ES-I3 (cell line): ENCODE measurements around the gene KLHL24.
"Not testable (repeated sequence)": the region's sequence is repeated elsewhere in the genome, so short reads cannot be mapped to it uniquely, and the experiment has no call there.

Source experiments
- H3K36me3 ChIP-seq: 2 replicates; pipeline ENCODE4 v1.6.1; 2013; ENCODE audit warnings: mild to moderate bottlenecking, low read length, control low read depth, moderate library complexity; ENCODE audit not compliant: insufficient read depth
- H3K4me1 ChIP-seq: 2 replicates; pipeline ENCODE4 v1.6.1; 2013; ENCODE audit warnings: mild to moderate bottlenecking, control low read depth, low read length; ENCODE audit not compliant: insufficient read depth
- H3K9ac ChIP-seq: 2 replicates; pipeline ENCODE4 v1.6.1; 2013; ENCODE audit warnings: low read depth, mild to moderate bottlenecking, low read length, moderate library complexity
- H3K9me3 ChIP-seq: 2 replicates; pipeline ENCODE4 v1.6.1; 2013; ENCODE audit warnings: mild to moderate bottlenecking, low read length, moderate library complexity; ENCODE audit not compliant: control insufficient read depth, insufficient read depth

Gene KLHL24

GRCh38 chr3:183635431-183636220 is at the start of gene KLHL24:
Gene KLHL24, plus strand, starts transcription at chr3:183635623. Its CDS starts 14,734 bp downstream, at chr3:183650357.
- H3K4me1 ChIP-seq, result peaks cover 5% of the 10 kb centered on the region; the same call in 1 of the 2 replicates
- H3K36me3 ChIP-seq, result no peaks in the 10 kb centered on the region
- H3K9ac ChIP-seq, result peak within 1 kb of the TSS; percentile 93
- no peaks in the 10 kb centered on the region for H3K9me3 ChIP-seq

- H3K36me3 ChIP-seq, result no peaks in the 10 kb centered on the region
- H3K4me1 ChIP-seq, result peaks cover 26% of the 10 kb centered on the region
- H3K9ac ChIP-seq, result no peak overlapping the region
- H3K9me3 ChIP-seq, result no peaks in the 10 kb centered on the region
Observed at GRCh38 chr3:183586477-183586876, 48.9 kb upstream of the KLHL24 start.

- peaks cover 34% of the 10 kb centered on the region for H3K4me1 ChIP-seq
- no peak overlapping the region for H3K9ac ChIP-seq
- no peaks in the 10 kb centered on the region for H3K36me3 ChIP-seq
Observed at GRCh38 chr3:183587336-183587735, 48.1 kb upstream of the KLHL24 start.

GRCh38 chr3:183590442-183590841 is 45.0 kb upstream of the KLHL24 start:
- H3K9me3 ChIP-seq, result no peaks in the 10 kb centered on the region
- peaks cover 23% of the 10 kb centered on the region for H3K4me1 ChIP-seq
- no peak overlapping the region for H3K9ac ChIP-seq
- no peaks in the 10 kb centered on the region for H3K36me3 ChIP-seq

More at GRCh38 chr3:183587336-183587735, 48.1 kb upstream of the KLHL24 start:
- H3K9me3 ChIP-seq, result no peaks in the 10 kb centered on the region

GRCh38 chr3:183591881-183592521 is 43.4 kb upstream of the KLHL24 start:
- Histone ChIP-seq H3K36me3 (no peaks in the 10 kb centered on the region), H3K9ac (no peak overlapping the region), H3K4me1 (peaks cover 23% of the 10 kb centered on the region), H3K9me3 (no peaks in the 10 kb centered on the region)

GRCh38 chr3:183592821-183593220 is 42.6 kb upstream of the KLHL24 start:
- H3K9ac ChIP-seq, result no peak overlapping the region
- H3K4me1 ChIP-seq, result peaks cover 23% of the 10 kb centered on the region
- H3K36me3 ChIP-seq, result no peaks in the 10 kb centered on the region

GRCh38 chr3:183594636-183595035 is 40.8 kb upstream of the KLHL24 start:
- peaks cover 9% of the 10 kb centered on the region for H3K9me3 ChIP-seq
- H3K36me3 ChIP-seq, result no peaks in the 10 kb centered on the region
- peaks cover 23% of the 10 kb centered on the region for H3K4me1 ChIP-seq
- H3K9ac ChIP-seq, result no peak overlapping the region

More at GRCh38 chr3:183592821-183593220, 42.6 kb upstream of the KLHL24 start:
- no peaks in the 10 kb centered on the region for H3K9me3 ChIP-seq

- H3K36me3 ChIP-seq, result no peaks in the 10 kb centered on the region
- peaks cover 9% of the 10 kb centered on the region for H3K9me3 ChIP-seq
- no peak overlapping the region for H3K9ac ChIP-seq
- H3K4me1 ChIP-seq, result no peaks in the 10 kb centered on the region
Observed at GRCh38 chr3:183597959-183598358, 37.5 kb upstream of the KLHL24 start.

- H3K4me1 ChIP-seq, H3K9ac ChIP-seq, H3K9me3 ChIP-seq, H3K36me3 ChIP-seq: not testable (repeated sequence)
Observed at GRCh38 chr3:183611326-183611725, 24.1 kb upstream of the KLHL24 start.

- H3K4me1 ChIP-seq, result peaks cover 9% of the 10 kb centered on the region; the same call in 1 of the 2 replicates
- H3K36me3 ChIP-seq, result no peaks in the 10 kb centered on the region
- H3K9ac ChIP-seq, result no peak overlapping the region
- H3K9me3 ChIP-seq, result no peaks in the 10 kb centered on the region
Observed at GRCh38 chr3:183613366-183614285, 21.8 kb upstream of the KLHL24 start.

- H3K9ac ChIP-seq, result no peak overlapping the region
- H3K9me3 ChIP-seq, result no peaks in the 10 kb centered on the region
- no peaks in the 10 kb centered on the region for H3K36me3 ChIP-seq
- peaks cover 15% of the 10 kb centered on the region; the same call in 1 of the 2 replicates for H3K4me1 ChIP-seq
Observed at GRCh38 chr3:183618542-183618941, 16.9 kb upstream of the KLHL24 start.

- H3K9me3 ChIP-seq, result no peaks in the 10 kb centered on the region
- no peak overlapping the region for H3K9ac ChIP-seq
- H3K36me3 ChIP-seq, result no peaks in the 10 kb centered on the region
- H3K4me1 ChIP-seq, result peaks cover 15% of the 10 kb centered on the region; the same call in 1 of the 2 replicates
Observed at GRCh38 chr3:183619010-183619409, 16.4 kb upstream of the KLHL24 start.

GRCh38 chr3:183619624-183620251 is 15.7 kb upstream of the KLHL24 start:
- Histone ChIP-seq H3K36me3 (no peaks in the 10 kb centered on the region), H3K9ac (no peak overlapping the region), H3K9me3 (no peaks in the 10 kb centered on the region), H3K4me1 (peaks cover 15% of the 10 kb centered on the region; the same call in 1 of the 2 replicates)

GRCh38 chr3:183620252-183620628 is 15.2 kb upstream of the KLHL24 start:
- Histone ChIP-seq H3K36me3 (no peaks in the 10 kb centered on the region), H3K4me1 (peaks cover 15% of the 10 kb centered on the region; the same call in 1 of the 2 replicates), H3K9me3 (no peaks in the 10 kb centered on the region), H3K9ac (no peak overlapping the region)
